SK-N-SH treated with all-trans-retinoic acid at 6 μM for 48 hours (cell line): ENCODE measurements around the gene UBA3.

Experiments
- BACH2 ChIP-seq: fragments of 250-450 bp; sonication (Bioruptor Pico); IDR thresholded peaks from 2 replicates; pipeline ENCODE4 v1.9.0; 2021; ENCODE audit warnings: mild to moderate bottlenecking, borderline replicate concordance
- OSR1 ChIP-seq: fragments of 250-450 bp; sonication (Bioruptor Pico); IDR thresholded peaks from 2 replicates; pipeline ENCODE4 v1.8.0; 2022; ENCODE audit warnings: moderate library complexity, mild to moderate bottlenecking, inconsistent platforms
- PATZ1 ChIP-seq: fragments of 250-450 bp; sonication (Bioruptor Pico); IDR thresholded peaks from 2 replicates; pipeline ENCODE4 v1.8.0; 2020; ENCODE audit warnings: mild to moderate bottlenecking, moderate library complexity, borderline replicate concordance
- RARB ChIP-seq: fragments of 250-450 bp; sonication (Bioruptor Pico); IDR thresholded peaks from 2 replicates; pipeline ENCODE4 v1.8.0; 2021; ENCODE audit warnings: mild to moderate bottlenecking, moderate library complexity
- TCF4 ChIP-seq: fragments of 250-450 bp; sonication (Bioruptor Pico); IDR thresholded peaks from 2 replicates; pipeline ENCODE4 v1.8.0; 2021; ENCODE audit warnings: mild to moderate bottlenecking, moderate library complexity, borderline replicate concordance
- ZC3H10 ChIP-seq: fragments of 250-450 bp; sonication (Bioruptor Pico); IDR thresholded peaks from 2 replicates; pipeline ENCODE4 v1.5.1; 2021; ENCODE audit warnings: mild to moderate bottlenecking, moderate library complexity
- TF ChIP-seq, protein P1 (sequence below): fragments of 250-450 bp; sonication (Bioruptor Pico); IDR thresholded peaks from 2 replicates; pipeline ENCODE4 v1.5.0; 2020; ENCODE audit warnings: mild to moderate bottlenecking, moderate library complexity

DNA sequence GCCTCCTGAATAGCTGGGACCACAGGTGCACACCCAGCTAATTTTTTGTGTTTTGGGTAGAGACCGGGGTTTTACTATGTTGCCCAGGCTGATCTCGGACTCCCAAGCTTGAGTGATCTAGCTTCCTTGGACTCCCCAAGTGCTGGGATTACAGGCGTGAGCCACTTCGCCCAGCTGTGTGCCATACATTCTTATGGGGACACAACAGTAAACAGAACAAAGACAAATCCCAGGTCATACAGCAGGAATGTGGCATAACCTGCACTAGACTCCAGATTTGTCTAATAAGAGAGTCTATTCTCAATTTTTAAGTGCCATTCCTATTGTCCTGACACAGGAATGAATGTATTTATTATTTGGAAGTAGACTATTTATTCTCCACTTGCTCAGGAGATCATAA lies 22.2 kb upstream of the UBA3 start:
- TF ChIP-seq PATZ1 (no peak), BACH2 (no peak), ZC3H10 (CRISPR knock-in tag) (no peak), TCF4 (CRISPR knock-in tag) (no peak), RARB (CRISPR knock-in tag) (no peak), OSR1 (CRISPR knock-in tag) (no peak)
- TF ChIP-seq, protein P1, sequence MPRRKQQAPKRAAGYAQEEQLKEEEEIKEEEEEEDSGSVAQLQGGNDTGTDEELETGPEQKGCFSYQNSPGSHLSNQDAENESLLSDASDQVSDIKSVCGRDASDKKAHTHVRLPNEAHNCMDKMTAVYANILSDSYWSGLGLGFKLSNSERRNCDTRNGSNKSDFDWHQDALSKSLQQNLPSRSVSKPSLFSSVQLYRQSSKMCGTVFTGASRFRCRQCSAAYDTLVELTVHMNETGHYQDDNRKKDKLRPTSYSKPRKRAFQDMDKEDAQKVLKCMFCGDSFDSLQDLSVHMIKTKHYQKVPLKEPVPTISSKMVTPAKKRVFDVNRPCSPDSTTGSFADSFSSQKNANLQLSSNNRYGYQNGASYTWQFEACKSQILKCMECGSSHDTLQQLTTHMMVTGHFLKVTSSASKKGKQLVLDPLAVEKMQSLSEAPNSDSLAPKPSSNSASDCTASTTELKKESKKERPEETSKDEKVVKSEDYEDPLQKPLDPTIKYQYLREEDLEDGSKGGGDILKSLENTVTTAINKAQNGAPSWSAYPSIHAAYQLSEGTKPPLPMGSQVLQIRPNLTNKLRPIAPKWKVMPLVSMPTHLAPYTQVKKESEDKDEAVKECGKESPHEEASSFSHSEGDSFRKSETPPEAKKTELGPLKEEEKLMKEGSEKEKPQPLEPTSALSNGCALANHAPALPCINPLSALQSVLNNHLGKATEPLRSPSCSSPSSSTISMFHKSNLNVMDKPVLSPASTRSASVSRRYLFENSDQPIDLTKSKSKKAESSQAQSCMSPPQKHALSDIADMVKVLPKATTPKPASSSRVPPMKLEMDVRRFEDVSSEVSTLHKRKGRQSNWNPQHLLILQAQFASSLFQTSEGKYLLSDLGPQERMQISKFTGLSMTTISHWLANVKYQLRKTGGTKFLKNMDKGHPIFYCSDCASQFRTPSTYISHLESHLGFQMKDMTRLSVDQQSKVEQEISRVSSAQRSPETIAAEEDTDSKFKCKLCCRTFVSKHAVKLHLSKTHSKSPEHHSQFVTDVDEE (CRISPR knock-in tag), result no peak
